Right hindlimb (tissue), 1 donor: ENCODE results near the gene NRBP1.
A peak's percentile ranks its signal among the peaks of the same experiment; 100 is the strongest.
"Not testable (repeated sequence)": the region's sequence is repeated elsewhere in the genome, so short reads cannot be mapped to it uniquely, and the experiment has no call there.

Experiments
- DNase-seq: peaks from one replicate; pipeline ENCODE4 v3.0.0-alpha.2; 2018

Gene NRBP1

GRCh38 chr2:27422958-27423357, 5.5 kb upstream of the NRBP1 start:
- no peak for DNase-seq

- DNase-seq: not testable (repeated sequence)
These were observed 3.4 kb upstream of the NRBP1 start for GRCh38 chr2:27425039-27425438.

GRCh38 chr2:27427863-27428212, 593 bp upstream of the NRBP1 start:
- DNase-seq: no peak

- peak; percentile 92 for DNase-seq
These were observed 629 bp downstream of the NRBP1 start for GRCh38 chr2:27428978-27429541.

GRCh38 chr2:27431395-27431794, 3.0 kb downstream of the NRBP1 start:
- no peak for DNase-seq

- no peak for DNase-seq
These were observed 7.2 kb downstream of the NRBP1 start for GRCh38 chr2:27435628-27436027.

- no peak for DNase-seq
These were observed 12.9 kb downstream of the NRBP1 start for GRCh38 chr2:27441226-27441926.

GRCh38 chr2:27441958-27442919, 13.8 kb downstream of the NRBP1 start, which contains the start of gene KRTCAP3:
Gene KRTCAP3, plus strand, starts transcription at chr2:27442381. Its CDS starts 32 bp downstream, at chr2:27442413.
- DNase-seq: peak; percentile 36

GRCh38 chr2:27442920-27443282, 14.5 kb downstream of the NRBP1 start:
- no peak for DNase-seq

- DNase-seq: no peak
These were observed 16.7 kb downstream of the NRBP1 start for GRCh38 chr2:27445155-27445554.

- DNase-seq: no peak
These were observed 17.2 kb downstream of the NRBP1 start for GRCh38 chr2:27445615-27446014.

GRCh38 chr2:27446057-27446456, 17.6 kb downstream of the NRBP1 start:
- no peak for DNase-seq

- no peak for DNase-seq
These were observed 19.9 kb downstream of the NRBP1 start for GRCh38 chr2:27448381-27448780.

GRCh38 chr2:27451095-27451494, 22.7 kb downstream of the NRBP1 start:
- DNase-seq: no peak

GRCh38 chr2:27453968-27454367, 25.5 kb downstream of the NRBP1 start:
- no peak for DNase-seq

GRCh38 chr2:27461118-27461517, 32.7 kb downstream of the NRBP1 start:
- no peak for DNase-seq

GRCh38 chr2:27464443-27464842, 36.0 kb downstream of the NRBP1 start:
- no peak for DNase-seq

GRCh38 chr2:27471961-27472360, 43.5 kb downstream of the NRBP1 start:
- DNase-seq: no peak

- DNase-seq: no peak
These were observed 57.1 kb downstream of the NRBP1 start for GRCh38 chr2:27485496-27485895.

GRCh38 chr2:27489118-27489497, 60.7 kb downstream of the NRBP1 start:
- no peak for DNase-seq

GRCh38 chr2:27489498-27490397, 61.3 kb downstream of the NRBP1 start, which contains the start of gene IFT172:
Gene IFT172, minus strand, starts transcription at chr2:27489743. Its CDS starts 90 bp downstream, at chr2:27489653.
- DNase-seq: peak; percentile 98
